Fibroblast of lung (primary cell): ENCODE measurements around the gene KLHL29. TPM values are rescaled to one million over a fixed set of nuclear protein-coding genes. Genes with fewer than 3 reads are reported as not detected.

ENCODE experiments used
- DNase-seq, 2 donors: peaks; one replicate each; pipeline versions ENCODE4 v3.0.0 to v3.0.0-alpha.2; 2010; ENCODE audit warnings: low read depth in 2 of 2
- H2AFZ ChIP-seq: 2 replicates; pipeline ENCODE4 v1.5.1; 2012; ENCODE audit warnings: low read length, control low read depth, inconsistent platforms
- H3K27ac ChIP-seq: 2 replicates; pipeline ENCODE4 v1.5.1; 2011; ENCODE audit warnings: low read length, control low read depth; ENCODE audit not compliant: insufficient read depth
- H3K27me3 ChIP-seq: 2 replicates; pipeline ENCODE4 v1.5.1; 2011; ENCODE audit warnings: mild to moderate bottlenecking, low read length; ENCODE audit not compliant: control insufficient read depth, insufficient read depth
- H3K36me3 ChIP-seq: 2 replicates; pipeline ENCODE4 v1.5.1; 2011; ENCODE audit warnings: low read length; ENCODE audit not compliant: control insufficient read depth, insufficient read depth
- H3K4me1 ChIP-seq: 2 replicates; pipeline ENCODE4 v1.5.1; 2011; ENCODE audit warnings: low read length; ENCODE audit not compliant: control insufficient read depth, insufficient read depth; ENCODE audit errors: extremely low read depth
- H3K4me2 ChIP-seq: 2 replicates; pipeline ENCODE4 v1.5.1; 2011; ENCODE audit warnings: low read length, control low read depth; ENCODE audit not compliant: insufficient read depth; ENCODE audit errors: extremely low read depth
- H3K4me3 ChIP-seq, 4 experiments: fragments of 200-600 bp in 1 of 4; sonication (generic) in 1 of 4; replicated peaks in 1 of 4; 2 replicates each; pipeline ENCODE4 v1.5.1; 2011 to 2016; ENCODE audit warnings: low read length in 4 of 4, low read depth in 3 of 4, mild to moderate bottlenecking in 3 of 4, control low read depth in 2 of 4, inconsistent platforms in 1 of 4, mixed read lengths in 1 of 4; ENCODE audit not compliant: insufficient read depth in 1 of 4; ENCODE audit errors: control extremely low read depth in 1 of 4
- H3K79me2 ChIP-seq: 2 replicates; pipeline ENCODE4 v1.5.1; 2012; ENCODE audit warnings: mild to moderate bottlenecking, low read length, inconsistent platforms; ENCODE audit not compliant: control insufficient read depth, insufficient read depth
- H3K9ac ChIP-seq: 2 replicates; pipeline ENCODE4 v1.5.1; 2011; ENCODE audit warnings: mild to moderate bottlenecking, low read length, control low read depth; ENCODE audit not compliant: insufficient read depth
- H3K9me3 ChIP-seq: 2 replicates; pipeline ENCODE4 v1.5.1; 2012; ENCODE audit warnings: low read depth, low read length; ENCODE audit not compliant: control insufficient read depth, insufficient read depth
- H4K20me1 ChIP-seq: 2 replicates; pipeline ENCODE4 v1.5.1; 2011; ENCODE audit warnings: low read length; ENCODE audit not compliant: control insufficient read depth, insufficient read depth; ENCODE audit errors: extremely low read depth
- CTCF ChIP-seq, 2 donors: IDR thresholded peaks in 1 of 2; conservative IDR thresholded peaks in 1 of 2; 1 replicate in 1 of 2; 2 replicates in 1 of 2; pipeline ENCODE4 v1.5.1; 2011 to 2012; ENCODE audit warnings: low read length in 2 of 2, control low read depth in 1 of 2, inconsistent platforms in 1 of 2, low read depth in 1 of 2, mild to moderate bottlenecking in 1 of 2
- EZH2 ChIP-seq: IDR thresholded peaks from 2 replicates; pipeline ENCODE4 v1.5.1; 2012; ENCODE audit warnings: low read length, control low read depth, mild to moderate bottlenecking; ENCODE audit errors: missing control alignments
- polyA plus RNA-seq, 2 donors: library from polyadenylated mRNA; depleted of rRNA in 1 of 2; stranded (reverse) in 1 of 2; unstranded in 1 of 2; fragments of >200 nt; gene quantifications; 2 replicates each; pipeline ENCODE4 v1.2.1, GENCODE V29; 2011 to 2012; ENCODE audit warnings: missing spikeins in 1 of 2
- total RNA-seq: library from RNA; depleted of rRNA; stranded (reverse); fragments of >200 nt; gene quantifications from 2 replicates; pipeline ENCODE4 v1.2.1, GENCODE V29; 2014

The KLHL29 gene
- total and polyA plus RNA-seq, 2 donors (not counting 1 experiment from before 2014, with no cell fraction given): 7.1 to 7.9 TPM

DNA sequence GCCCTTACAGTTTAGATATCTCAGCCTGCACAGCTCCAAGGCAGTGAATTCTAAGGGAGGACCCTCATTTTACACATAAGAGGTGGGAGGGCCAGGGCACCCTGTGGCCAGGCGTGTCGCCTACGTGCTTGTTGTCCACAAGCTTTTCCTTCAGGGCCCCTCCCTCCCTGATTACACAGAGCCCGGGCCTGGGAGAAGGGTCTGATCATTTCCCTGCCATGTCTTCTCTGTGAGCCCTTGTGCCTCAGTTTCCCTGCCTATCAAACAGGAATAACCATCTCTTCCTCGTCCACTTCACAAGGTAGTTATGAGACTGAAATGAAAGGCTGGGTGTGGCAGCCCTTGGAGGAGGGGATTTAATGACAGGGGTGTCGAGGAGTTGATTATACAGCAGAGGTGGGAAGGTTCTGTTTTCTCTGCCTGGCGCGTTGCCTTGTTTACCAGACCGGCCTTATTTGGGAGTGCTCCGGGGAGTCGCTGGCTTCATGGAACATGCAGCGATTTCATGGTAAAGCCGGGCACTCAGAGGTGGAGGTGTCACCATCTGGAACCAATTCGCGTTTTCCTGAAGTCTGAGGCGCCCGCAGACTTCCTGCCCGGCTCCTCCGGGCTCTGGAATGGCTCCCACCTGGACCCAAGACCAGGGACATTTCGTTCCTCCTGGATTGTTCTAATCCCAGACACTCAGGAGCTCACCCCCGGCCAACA, 208.9 kb downstream of the KLHL29 start:
- Histone ChIP-seq H3K4me2 (no peak overlapping the region), H3K9ac (no peak overlapping the region)
- TF ChIP-seq EZH2: no peak
- TF ChIP-seq CTCF (conservative IDR thresholded peaks at IDR 0.05 in 1 of 2, IDR thresholded peaks at IDR 0.05 in 1 of 2; ENCODE audit: low read depth in 1 of 2, low read length in 2 of 2): no peak

DNA sequence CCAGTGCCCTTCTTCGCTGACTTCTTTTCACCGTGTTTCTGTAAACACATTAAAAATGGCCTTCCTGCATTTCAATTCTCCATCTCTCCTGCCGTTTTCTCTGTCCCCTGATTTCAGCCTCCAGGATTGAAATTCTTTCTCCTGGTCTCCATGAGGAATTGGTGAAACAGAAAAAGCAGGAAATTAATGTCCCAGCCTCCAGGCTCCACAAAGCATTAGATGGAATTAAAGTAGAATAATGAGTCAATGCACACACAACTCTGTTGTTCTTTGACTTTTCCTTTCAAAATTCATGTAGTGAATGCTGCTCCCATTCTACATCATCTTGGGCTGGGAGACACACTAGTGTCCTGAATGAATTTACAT, 209.5 kb downstream of the KLHL29 start:
- H3K27me3 ChIP-seq: no peaks in the 10 kb centered on the region

More for the DNA sequence above, 208.9 kb downstream of the KLHL29 start:
- Histone ChIP-seq H3K79me2 (no peaks in the 10 kb centered on the region), H4K20me1 (no peaks in the 10 kb centered on the region), H3K27ac (no peak overlapping the region), H2AFZ (no peak overlapping the region), H3K4me3 (no peak overlapping the region), H3K9me3 (no peaks in the 10 kb centered on the region), H3K27me3 (no peaks in the 10 kb centered on the region), H3K4me1 (peaks cover 6% of the 10 kb centered on the region), H3K36me3 (no peaks in the 10 kb centered on the region)
- DNase-seq: no peak

GRCh38 chr2:23595021-23595420, 210.0 kb downstream of the KLHL29 start:
- H3K4me1 ChIP-seq: peaks cover 6% of the 10 kb centered on the region
- DNase-seq: no peak
- no peaks in the 10 kb centered on the region for H4K20me1 ChIP-seq
- H3K4me3 ChIP-seq: no peak overlapping the region
- no peaks in the 10 kb centered on the region for H3K36me3 ChIP-seq
- no peak overlapping the region for H3K9ac ChIP-seq
- no peaks in the 10 kb centered on the region for H3K9me3 ChIP-seq
- H3K79me2 ChIP-seq: no peaks in the 10 kb centered on the region
- H3K27ac ChIP-seq: no peak overlapping the region
- H3K27me3 ChIP-seq: no peaks in the 10 kb centered on the region
- no peak for TF ChIP-seq CTCF (conservative IDR thresholded peaks at IDR 0.05 in 1 of 2, IDR thresholded peaks at IDR 0.05 in 1 of 2; ENCODE audit: low read depth in 1 of 2, low read length in 2 of 2)
- TF ChIP-seq EZH2: no peak
- H2AFZ ChIP-seq: no peak overlapping the region
- H3K4me2 ChIP-seq: no peak overlapping the region

More for the DNA sequence above, 209.5 kb downstream of the KLHL29 start:
- Histone ChIP-seq H2AFZ (no peak overlapping the region), H3K79me2 (no peaks in the 10 kb centered on the region), H3K9ac (no peak overlapping the region), H4K20me1 (no peaks in the 10 kb centered on the region), H3K9me3 (no peaks in the 10 kb centered on the region), H3K4me2 (no peak overlapping the region), H3K4me1 (peaks cover 6% of the 10 kb centered on the region), H3K27ac (no peak overlapping the region), H3K4me3 (no peak overlapping the region), H3K36me3 (no peaks in the 10 kb centered on the region)
- TF ChIP-seq CTCF (conservative IDR thresholded peaks at IDR 0.05 in 1 of 2, IDR thresholded peaks at IDR 0.05 in 1 of 2; ENCODE audit: low read depth in 1 of 2, low read length in 2 of 2) (no peak), EZH2 (no peak)
- DNase-seq: no peak
